HG02938 (cell line): ENCODE results near the gene TDRD12.
A peak's percentile ranks its signal among the peaks of the same experiment; 100 is the strongest.
"Not testable (repeated sequence)": the region's sequence is repeated elsewhere in the genome, so short reads cannot be mapped to it uniquely, and the experiment has no call there.

ENCODE experiments used
- ATAC-seq: cut with Tn5 transposase; IDR thresholded peaks from one replicate; pipeline ENCODE4 v1.9.1; 2021; ENCODE audit warnings: mild to moderate bottlenecking, moderate library complexity; ENCODE audit not compliant: unreplicated experiment

Gene TDRD12

DNA sequence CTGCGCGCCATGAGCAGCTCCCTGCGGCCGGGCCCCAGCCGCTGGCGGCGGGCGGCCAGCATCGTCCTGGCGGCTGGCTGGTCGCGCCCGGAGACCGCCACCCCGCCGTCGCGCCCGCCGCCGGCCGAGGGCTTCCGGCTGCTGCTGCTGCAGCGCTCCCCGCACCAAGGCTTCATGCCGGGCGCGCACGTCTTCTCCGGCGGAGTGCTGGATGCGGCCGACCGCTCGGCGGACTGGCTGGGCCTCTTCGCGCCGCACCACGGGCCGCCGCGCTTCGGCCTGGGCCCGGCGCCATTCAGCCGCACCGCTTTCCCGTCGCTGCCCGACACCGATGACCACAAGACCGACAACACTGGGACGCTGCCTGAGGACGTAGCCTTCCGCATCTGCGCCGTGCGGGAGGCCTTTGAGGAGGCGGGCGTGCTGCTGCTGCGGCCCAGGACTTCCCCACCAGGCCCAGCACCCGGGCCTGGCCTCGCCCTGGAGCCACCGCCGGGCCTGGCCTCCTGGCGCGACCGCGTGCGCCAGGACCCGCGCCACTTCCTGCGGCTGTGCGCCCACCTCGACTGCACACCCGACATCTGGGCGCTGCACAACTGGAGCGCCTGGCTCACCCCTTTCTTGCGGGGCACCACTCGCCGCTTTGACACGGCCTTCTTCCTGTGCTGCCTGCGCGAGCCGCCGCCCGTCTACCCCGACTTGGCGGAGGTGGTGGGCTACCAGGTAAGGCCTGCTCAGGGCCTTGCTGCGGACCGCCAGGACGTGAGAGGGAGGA, 27.4 kb upstream of the TDRD12 start:
- peak; percentile 60 for ATAC-seq

DNA sequence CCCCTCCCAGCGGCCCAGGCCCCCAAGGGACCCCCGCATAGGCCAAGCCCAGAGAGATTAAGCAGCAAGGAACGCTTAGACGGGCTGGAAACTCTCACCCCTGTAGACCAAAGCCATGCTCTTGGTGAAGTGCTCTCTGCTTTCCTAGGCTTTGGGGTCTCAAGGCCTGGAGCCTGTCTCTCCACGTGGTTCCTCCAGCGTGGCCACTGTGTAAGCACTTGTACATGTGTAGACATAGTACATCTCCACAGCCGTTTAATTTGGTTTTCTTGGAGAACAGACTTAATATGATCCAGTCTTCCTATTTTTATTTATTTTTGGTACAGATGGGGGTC, 26.9 kb upstream of the TDRD12 start:
- ATAC-seq: peak; percentile 4

DNA sequence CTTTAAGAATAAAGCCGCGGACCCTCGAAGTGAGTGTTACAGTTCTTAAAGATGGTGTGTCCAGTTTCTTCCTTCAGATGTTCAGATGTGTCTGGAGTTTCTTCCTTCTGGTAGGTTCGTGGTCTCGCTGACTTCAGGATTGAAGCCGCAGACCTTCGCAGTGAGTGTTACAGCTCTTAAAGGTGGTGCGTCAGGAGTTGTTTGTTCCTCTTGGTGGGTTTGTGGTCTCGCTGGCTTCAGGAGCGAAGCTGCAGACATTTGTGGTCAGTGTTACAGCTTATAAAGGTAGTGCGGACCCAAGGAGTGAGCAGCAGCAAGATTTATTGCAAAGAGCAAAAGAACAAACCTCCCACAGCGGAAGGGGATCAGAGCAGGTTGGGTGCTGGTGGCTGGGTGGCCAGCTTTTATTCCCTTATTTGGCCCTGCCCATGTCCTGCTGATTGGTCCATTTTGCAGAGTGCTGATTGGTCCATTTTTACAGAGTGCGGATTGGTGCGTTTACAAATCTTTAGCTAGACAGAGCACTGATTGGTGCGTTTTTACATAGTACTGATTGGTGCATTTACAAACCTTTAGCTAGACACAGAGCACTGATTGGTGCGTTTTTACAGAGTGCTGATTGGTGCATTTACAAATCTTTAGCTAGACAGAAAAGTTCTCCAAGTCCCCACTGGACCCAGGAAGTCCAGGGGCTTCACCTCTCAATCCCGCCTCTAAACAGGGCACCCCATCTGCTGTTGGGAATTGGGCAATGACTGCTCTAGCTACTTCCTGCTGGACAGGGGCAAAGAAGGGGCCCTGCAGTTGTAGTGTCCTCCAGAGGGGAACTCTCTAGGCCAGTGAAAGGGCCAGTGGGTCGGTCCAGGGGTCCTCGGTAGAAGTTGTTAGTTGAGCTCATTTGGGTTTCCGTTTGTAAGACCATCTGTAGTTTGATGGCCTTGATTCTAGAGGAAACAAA, 26.1 kb upstream of the TDRD12 start:
- not testable (repeated sequence) for ATAC-seq

DNA sequence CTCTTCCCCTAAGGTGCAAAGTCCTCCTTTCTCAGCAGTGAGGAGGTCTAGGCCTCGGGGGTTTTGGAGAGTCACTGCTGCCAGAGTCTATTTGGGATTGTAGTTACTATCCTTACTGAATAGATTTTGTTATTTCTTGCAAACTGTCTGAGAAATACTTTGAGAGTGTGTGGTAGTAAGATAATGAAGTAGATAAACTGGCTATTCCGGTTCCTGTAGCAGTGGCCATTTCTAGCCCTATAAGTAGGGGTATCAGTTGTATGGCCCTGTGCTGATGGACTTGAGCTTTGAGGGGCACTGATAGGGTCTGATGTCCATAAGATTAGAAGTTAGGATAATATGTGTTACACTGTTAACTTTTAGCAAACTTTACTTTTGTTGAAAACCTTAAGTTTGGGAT, 25.3 kb upstream of the TDRD12 start:
- ATAC-seq: not testable (repeated sequence)

DNA sequence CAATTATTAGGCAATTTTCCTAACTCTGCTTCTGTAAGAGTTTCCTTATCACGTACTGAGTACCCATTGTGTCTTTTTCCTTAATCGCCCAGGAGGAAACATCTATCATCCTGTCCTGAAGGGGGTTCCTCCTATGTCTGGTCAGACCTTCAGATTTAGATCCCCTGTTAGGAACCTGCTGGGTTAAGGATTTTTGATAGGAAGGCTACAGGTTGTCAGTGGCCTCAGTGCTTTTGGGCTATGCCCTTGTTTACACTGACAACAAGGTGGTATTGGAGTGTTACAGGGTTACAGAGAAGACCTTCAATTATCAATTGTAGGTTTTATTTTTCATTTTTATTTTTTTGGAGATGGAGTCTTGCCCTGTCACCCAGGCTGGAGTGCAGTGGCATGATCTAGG, 24.7 kb upstream of the TDRD12 start:
- ATAC-seq: not testable (repeated sequence)

DNA sequence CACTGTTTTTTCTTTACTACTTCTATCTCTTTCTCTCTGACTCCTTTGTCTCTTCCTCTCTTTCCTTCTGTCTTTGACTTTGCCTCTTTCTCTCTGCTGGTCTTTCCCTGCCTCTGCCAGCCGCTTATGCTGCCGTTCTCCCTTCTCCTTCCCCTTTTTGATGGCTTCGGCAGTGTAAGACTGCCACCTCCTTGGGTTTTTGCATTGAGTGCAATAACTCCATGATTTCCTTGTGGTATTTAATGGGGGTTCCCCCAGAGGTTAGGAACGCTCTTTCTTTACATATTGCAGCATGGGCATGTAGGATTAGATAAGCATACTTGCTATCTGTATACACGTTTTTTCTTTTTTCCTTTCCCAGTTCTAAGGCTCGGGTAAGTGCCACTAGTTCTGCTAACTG, 24.1 kb upstream of the TDRD12 start:
- ATAC-seq: not testable (repeated sequence)

DNA sequence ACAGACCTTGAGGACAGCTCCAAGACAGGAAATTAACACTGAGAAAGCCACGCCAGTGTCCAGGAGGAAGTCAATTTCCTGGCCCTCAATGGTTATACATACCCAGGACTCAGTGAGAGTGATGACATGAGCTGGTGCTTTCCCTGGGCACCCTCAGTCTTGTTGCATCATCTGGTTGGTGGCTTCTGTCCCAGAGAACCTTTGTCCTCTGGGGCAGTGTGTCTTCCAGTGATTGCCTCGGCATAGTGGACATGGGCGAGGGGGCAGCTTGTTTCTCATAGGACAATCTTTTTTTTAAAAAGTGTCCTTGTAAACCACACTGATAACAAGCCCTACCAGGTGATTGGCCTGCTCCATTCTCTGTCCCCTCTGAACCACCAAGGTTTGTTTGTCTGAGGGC, 22.8 kb upstream of the TDRD12 start:
- ATAC-seq: not testable (repeated sequence)

DNA sequence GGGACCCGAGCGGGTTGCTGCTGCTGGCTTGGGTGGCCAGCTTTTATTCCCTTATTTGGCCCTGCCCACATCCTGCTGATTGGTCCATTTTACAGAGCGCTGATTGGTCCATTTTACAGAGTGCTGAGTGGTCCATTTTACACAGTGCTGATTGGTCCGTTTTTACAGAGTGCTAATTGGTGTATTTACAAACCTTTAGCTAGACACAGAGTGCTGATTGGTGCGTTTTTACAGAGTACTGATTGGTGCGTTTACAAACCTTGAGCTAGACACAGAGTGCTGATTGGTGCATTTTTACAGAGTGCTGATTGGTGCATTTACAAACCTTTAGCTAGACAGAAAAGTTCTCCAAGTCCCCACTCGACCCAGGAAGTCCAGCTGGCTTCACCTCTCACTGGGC, 19.4 kb upstream of the TDRD12 start:
- ATAC-seq: not testable (repeated sequence)

DNA sequence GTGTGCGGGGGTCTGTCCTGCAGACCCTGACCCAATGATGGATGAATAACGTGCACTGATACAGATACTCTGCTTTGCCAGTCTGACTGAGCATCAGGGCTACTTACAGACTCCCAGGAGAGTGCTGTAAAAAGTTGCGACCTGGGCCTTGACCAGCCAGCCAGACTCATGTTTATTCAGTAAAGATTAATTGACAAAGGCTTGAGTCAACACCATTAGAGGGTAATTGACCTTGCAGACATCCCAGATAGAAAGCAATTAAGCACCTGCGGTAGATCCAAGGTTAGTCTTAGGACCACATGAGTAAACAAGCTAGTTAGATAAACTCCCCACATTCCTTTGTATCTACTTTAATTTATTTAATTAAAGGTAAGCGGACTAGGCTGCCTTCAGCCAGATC, 17.6 kb upstream of the TDRD12 start:
- no peak for ATAC-seq

DNA sequence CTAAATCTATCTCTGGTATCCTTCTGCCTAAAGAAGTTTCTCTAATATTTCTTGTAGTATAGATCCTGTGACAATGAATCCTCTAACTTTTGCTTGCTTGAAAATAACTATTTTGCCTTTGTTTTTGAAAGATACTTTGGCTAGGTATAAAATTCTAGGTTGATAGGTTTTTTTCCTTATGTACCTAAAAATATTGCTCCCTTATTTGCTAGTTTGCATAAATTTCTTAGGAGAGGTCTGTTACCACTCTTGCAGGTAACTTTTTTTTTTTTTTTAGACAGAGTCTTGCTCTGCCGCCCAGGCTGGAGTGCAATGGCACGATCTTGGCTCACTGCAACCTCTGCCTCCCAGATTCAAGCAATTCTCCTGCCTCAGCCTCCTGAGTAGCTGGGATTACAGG, 15.6 kb upstream of the TDRD12 start:
- not testable (repeated sequence) for ATAC-seq

DNA sequence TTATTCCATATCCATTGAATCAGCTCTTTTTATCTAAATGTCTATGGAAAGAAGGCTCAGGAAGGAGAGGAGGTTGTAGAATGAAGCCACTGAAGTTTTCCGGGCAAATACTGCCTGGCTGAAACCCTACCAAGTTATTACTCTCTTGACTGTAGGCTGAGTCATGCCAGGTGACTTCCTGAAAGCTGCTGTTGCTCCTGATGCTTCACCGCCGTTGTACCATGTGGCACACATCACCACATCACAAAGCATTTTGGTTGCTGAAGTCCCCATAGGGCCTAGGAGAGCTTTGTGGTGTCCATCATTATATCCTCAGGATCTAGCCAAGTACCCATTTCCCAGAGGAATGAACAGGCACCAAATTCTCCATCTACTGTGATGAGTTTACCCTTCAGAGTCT, 11.1 kb upstream of the TDRD12 start:
- ATAC-seq: no peak

DNA sequence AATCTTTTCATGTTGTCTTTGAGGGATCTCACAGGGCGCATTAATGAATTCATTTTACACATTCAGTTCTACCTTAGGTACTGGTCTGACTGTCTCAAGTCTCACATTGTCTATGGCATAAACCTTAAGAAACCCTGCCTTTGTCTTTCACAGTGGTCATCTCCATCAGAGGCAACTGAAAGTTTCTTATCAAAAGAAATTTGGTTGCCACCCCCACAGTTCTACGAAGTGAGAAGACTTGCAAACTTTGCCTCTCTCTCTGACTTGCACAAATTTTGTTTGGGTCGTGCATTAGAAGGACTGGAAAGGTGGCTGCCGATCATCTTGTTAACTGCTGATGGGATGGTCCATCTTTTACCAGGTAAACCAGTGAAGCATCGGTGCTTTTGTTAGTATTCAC, 10.5 kb upstream of the TDRD12 start:
- no peak for ATAC-seq

DNA sequence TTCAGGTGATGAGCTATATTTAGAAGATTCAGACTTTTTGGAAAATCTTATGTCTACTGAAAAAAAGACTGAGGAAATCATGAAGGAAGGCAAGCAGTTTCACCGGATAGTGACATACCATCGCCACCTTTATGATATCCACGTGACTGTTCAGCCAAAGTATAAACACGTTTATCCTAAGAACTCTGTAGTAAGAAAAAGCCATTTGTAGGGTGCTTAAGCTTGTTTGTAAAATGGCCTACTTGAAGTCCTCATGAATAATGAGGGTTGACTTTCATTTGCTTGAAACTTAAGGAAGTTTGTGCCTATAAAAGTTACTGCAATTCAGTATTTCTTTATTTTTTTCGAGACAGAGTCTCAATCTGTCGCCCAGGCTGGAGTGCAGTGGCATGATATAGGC, 7.8 kb upstream of the TDRD12 start:
- ATAC-seq: no peak

DNA sequence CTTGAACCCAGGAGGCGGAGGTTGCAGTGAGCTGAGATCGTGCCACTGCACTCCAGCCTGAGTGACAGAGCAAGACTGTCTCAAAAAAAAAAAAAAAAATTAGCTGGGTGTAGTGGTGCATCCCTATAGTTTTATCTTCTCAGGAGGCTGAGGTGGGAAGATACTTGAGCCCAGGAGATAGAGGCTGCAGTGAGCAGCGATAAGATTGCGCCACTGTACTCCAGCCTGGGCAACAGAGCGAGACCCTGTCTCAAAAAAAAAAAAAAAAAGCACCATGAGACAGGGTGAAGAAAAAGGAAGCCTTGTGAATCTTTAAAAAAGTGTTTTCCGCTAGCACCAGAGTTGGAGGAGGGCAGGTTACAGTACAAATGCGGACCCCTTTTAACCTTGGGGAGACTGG, 3.4 kb upstream of the TDRD12 start:
- ATAC-seq: not testable (repeated sequence)

DNA sequence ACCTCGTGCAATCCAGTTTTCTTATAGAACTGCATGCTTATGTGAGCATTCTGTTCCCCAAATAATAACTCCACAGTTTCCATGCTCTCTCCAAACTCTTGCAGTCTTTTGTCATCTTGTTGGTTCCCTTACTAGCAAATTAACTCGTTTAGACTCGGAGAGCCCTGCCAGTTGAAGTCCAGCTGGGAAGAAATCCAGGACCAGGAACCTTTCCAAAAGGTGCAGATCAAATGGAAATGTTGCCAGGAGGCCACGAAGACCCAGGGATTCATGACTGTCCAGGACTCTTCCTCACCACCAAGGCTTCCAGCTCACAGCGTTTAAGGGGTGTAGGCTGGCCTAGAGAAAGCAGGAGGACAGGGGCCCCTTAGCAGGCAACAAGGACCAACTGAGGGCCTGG, 2.1 kb upstream of the TDRD12 start:
- ATAC-seq: no peak

DNA sequence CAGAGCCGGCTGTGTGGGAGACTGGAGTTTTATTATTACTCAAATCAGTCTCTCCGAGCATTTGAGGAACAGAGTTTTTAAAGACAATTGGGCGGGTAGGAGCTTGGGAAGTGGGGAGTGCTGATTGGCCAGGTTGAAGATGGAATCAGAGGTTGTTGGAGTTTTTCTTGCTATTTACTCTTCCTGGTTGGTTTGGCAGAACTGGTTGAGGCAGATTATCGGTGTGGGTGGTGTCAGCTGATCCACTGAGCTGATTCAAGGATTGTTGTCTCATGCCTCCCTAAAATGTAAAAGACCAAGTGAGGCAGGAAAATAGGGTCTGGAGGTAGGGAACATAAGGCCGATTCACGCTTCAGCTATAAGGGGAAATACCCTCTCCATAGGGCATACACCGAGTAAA, 1.3 kb upstream of the TDRD12 start:
- no peak for ATAC-seq

DNA sequence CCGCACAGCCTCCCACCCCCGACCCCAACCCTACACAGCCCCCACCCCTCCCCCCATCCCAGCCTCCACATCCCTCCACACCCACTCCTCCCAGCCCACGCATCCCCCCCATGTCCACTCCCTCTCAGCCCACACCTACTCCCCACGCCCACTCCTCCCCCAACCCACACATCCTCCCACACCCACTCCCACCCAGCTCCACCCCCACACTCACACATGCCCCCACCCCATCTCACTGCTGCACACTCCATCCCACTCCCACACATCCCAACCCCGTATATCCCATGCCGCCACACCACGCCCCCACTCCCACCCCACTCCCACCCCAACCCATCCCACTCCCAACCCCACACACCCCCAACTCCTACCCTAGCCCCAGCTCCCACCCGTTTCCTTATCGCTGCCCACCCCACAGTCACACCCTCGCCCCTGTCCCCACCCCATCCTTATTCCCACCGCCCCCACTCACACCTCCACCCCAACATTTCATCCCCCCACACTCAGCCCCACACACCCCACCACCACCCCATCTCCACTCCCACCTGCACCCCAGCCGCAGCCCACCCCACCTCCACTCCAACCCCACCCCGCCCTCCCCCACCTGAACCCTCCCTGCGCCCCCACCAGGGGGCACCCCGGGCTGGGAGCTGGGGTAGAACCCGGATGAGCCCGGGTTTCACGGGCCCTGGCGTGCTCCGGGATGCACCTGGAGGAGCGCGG, 809 bp downstream of the TDRD12 start:
- ATAC-seq: no peak

DNA sequence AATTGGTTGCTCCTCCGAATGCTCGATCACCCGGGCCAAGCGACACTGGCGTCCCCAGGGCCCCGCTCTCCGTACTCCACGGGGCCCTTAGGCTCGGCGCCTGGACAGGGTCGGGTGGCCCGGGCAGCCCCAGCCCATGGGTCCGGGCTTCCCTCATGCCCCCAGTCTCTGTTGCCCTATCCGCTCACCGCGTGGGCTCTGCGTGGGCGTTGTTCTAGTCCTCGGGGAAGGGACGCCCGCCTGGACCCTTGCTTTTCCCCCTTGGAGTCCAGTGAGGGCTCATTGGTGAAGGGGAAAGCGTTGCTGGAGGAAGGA, 1.3 kb downstream of the TDRD12 start:
- no peak for ATAC-seq

DNA sequence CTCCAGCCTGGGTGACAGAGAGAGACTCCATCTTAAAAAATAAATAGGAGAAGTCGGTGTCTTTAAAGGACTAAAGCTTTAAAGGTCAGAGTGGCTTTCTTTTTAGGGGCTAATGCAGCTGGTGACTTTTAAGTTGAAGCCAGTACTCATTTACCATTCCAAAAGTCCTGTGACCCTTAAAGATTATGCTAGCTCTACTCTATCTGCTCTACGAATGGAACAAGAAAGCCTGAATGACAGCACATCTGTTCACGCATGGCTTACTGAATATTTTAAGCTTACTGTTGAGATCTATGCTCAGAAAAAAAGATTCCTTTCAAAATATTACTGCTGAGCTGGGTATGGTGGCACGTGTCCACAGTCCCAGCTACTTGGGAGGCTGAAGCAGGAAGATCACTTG, 16.4 kb downstream of the TDRD12 start:
- no peak for ATAC-seq

DNA sequence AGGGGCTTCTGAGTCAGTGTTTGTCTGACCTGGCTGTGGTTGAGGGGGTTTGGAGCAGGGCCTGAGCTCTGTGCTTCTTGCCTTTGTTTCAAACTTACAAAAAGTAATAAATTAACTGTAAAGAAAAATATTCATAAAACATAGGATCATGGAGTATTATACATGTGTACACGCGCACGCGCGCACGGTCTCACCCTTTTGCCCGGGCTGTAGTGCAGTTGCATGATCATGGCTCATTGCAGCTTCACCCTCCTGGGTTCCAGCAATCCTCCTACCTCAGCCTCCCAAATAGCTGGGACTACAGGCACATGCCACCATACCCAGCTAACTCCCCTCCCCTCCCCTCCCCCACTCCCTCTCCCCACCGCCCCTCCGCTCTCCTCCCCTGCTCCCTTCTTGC, 23.5 kb downstream of the TDRD12 start:
- no peak for ATAC-seq

DNA sequence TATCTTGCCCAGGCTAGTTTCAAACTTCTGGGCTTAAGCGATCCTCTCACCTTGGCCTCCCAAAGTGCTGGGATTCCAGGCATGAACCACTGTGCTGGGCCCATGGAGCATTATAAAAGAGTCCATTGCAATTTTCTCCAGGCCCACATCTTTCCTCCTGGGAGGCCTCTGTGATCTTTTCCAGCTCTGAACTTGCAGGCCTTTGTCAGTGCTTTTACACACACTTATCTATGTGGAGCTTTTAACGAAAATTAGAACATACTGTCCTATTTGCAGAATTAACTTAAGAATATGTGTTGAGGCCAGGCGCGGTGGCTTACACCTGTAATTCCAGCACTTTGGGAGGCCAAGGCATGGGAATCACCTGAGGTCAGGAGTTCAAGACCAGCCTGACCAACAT, 23.9 kb downstream of the TDRD12 start:
- ATAC-seq: no peak
